Kidney (tissue), 14 donors: ENCODE results near the gene NF1. TPM values are rescaled to one million over a fixed set of nuclear protein-coding genes. Genes with fewer than 3 reads are reported as not detected.
"Not testable (repeated sequence)": the region's sequence is repeated elsewhere in the genome, so short reads cannot be mapped to it uniquely, and the experiment has no call there.

Experiments used
- DNase-seq, 5 donors: peaks; one replicate each; pipeline ENCODE4 v3.0.0-alpha.2; 2013 to 2020
- FAIRE-seq: peaks from 2 replicates; lab custom pipeline; 2012; peaks lifted over from hg19 to GRCh38; lab: Jason Lieb, UNC
- H3K27ac ChIP-seq, 2 donors: one replicate each; pipeline ENCODE4 v1.7.0; 2013; ENCODE audit warnings: low read depth in 2 of 2, low read length in 2 of 2, inconsistent platforms in 1 of 2
- H3K27me3 ChIP-seq: one replicate; pipeline ENCODE4 v1.7.1; 2013; ENCODE audit warnings: low read length, inconsistent platforms; ENCODE audit not compliant: control insufficient read depth, insufficient read depth
- H3K36me3 ChIP-seq, 3 donors: one replicate each; pipeline versions ENCODE4 v1.7.0 to v1.7.1; 2013; ENCODE audit warnings: low read length in 3 of 3, control low read depth in 1 of 3, inconsistent platforms in 1 of 3; ENCODE audit not compliant: insufficient read depth in 3 of 3, control insufficient read depth in 2 of 3
- H3K4me1 ChIP-seq, 3 donors: one replicate each; pipeline versions ENCODE4 v1.7.0 to v1.7.1; 2013; ENCODE audit warnings: low read length in 3 of 3, inconsistent platforms in 1 of 3, low read depth in 1 of 3; ENCODE audit not compliant: control insufficient read depth in 2 of 3, insufficient read depth in 2 of 3
- H3K4me3 ChIP-seq, 3 donors: one replicate each; pipeline versions ENCODE4 v1.7.0 to v1.8.1; 2013; ENCODE audit warnings: low read length in 3 of 3, control low read depth in 1 of 3, inconsistent platforms in 1 of 3
- H3K9ac ChIP-seq, 3 donors: one replicate each; pipeline versions ENCODE4 v1.7.0 to v1.7.1; 2013; ENCODE audit warnings: low read length in 3 of 3, control low read depth in 1 of 3, inconsistent platforms in 1 of 3
- H3K9me3 ChIP-seq, 3 donors: one replicate each; pipeline versions ENCODE4 v1.7.0 to v1.7.1; 2013; ENCODE audit warnings: low read length in 3 of 3, control low read depth in 1 of 3, inconsistent platforms in 1 of 3; ENCODE audit not compliant: control insufficient read depth in 2 of 3, insufficient read depth in 1 of 3
- intact Hi-C: fragments of 100-400 bp; cut with DNase I; formaldehyde crosslinking; loops from one replicate; pipeline ENCODE4 v1.11.1; 2022
- polyA plus RNA-seq: library from polyadenylated mRNA; stranded (reverse); fragments of 350-450 nt; fragmentation: Illumina TruSeq; extraction: RNeasy Lipid Tissue Mini Kit (QIAGEN cat#74804); gene quantifications from one replicate; pipeline ENCODE4 v1.2.3, GENCODE V29; 2014; ENCODE audit warnings: low read depth, low replicate concordance; ENCODE audit not compliant: insufficient read depth
- total RNA-seq: library from RNA; stranded (reverse); fragmentation: NEBNext Ultra II Directional; extraction: Animal tissue kit (Norgen Biotek cat#: 25700); gene quantifications from one replicate; pipeline ENCODE4 v1.2.1, GENCODE V29; 2021
- TF ChIP-seq, protein P1 (sequence below): IDR thresholded peaks from 3 replicates; pipeline ENCODE4 v1.5.1; 2012; ENCODE audit warnings: mild to moderate bottlenecking, moderate library complexity, borderline replicate concordance; ENCODE audit not compliant: insufficient read depth; ENCODE audit errors: extremely low read depth
- donor health status: control.
- donor health status: control.
- donor health status: control.
- donor health status: control.
- donor health status: control.
- donor health status: DM: yes; HTN: yes; CAD: no.
- donor health status: Normal renal cell carcinoma (clear cell type).

NF1 gene
- total and polyA plus RNA-seq, 2 donors from 2014 or later, result 7.8 to 61.3 TPM

GRCh38 chr17:31155208-31155810 lies 60.5 kb downstream of the NF1 start:
- TF ChIP-seq, protein P1, sequence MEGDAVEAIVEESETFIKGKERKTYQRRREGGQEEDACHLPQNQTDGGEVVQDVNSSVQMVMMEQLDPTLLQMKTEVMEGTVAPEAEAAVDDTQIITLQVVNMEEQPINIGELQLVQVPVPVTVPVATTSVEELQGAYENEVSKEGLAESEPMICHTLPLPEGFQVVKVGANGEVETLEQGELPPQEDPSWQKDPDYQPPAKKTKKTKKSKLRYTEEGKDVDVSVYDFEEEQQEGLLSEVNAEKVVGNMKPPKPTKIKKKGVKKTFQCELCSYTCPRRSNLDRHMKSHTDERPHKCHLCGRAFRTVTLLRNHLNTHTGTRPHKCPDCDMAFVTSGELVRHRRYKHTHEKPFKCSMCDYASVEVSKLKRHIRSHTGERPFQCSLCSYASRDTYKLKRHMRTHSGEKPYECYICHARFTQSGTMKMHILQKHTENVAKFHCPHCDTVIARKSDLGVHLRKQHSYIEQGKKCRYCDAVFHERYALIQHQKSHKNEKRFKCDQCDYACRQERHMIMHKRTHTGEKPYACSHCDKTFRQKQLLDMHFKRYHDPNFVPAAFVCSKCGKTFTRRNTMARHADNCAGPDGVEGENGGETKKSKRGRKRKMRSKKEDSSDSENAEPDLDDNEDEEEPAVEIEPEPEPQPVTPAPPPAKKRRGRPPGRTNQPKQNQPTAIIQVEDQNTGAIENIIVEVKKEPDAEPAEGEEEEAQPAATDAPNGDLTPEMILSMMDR, result no peak
- H3K27me3 ChIP-seq, result no peaks in the 10 kb centered on the region
- no peak overlapping the region for H3K4me3 ChIP-seq
- FAIRE-seq (no peak), DNase-seq (no peak)
- H3K27ac ChIP-seq, result no peak overlapping the region
- H3K9me3 ChIP-seq, result no peaks in the 10 kb centered on the region
- H3K9ac ChIP-seq, result no peak overlapping the region
- intact Hi-C loops, result no loop called here
- peaks cover 0 to 3% (median 0%) of the 10 kb centered on the region in 3 donors for H3K4me1 ChIP-seq
- H3K36me3 ChIP-seq, result no peaks in the 10 kb centered on the region

GRCh38 chr17:31156326-31156725 lies 61.5 kb downstream of the NF1 start:
- intact Hi-C loops, result no loop called here
- Histone ChIP-seq H3K9me3 (no peaks in the 10 kb centered on the region), H3K4me1 (peaks cover 0 to 3% (median 0%) of the 10 kb centered on the region in 3 donors), H3K9ac (no peak overlapping the region), H3K36me3 (peaks cover 0 to 2% (median 0%) of the 10 kb centered on the region in 3 donors), H3K4me3 (no peak overlapping the region), H3K27ac (no peak overlapping the region), H3K27me3 (no peaks in the 10 kb centered on the region)
- DNase-seq, result no peak
- TF ChIP-seq, protein P1, result no peak
- FAIRE-seq, result no peak

DNA sequence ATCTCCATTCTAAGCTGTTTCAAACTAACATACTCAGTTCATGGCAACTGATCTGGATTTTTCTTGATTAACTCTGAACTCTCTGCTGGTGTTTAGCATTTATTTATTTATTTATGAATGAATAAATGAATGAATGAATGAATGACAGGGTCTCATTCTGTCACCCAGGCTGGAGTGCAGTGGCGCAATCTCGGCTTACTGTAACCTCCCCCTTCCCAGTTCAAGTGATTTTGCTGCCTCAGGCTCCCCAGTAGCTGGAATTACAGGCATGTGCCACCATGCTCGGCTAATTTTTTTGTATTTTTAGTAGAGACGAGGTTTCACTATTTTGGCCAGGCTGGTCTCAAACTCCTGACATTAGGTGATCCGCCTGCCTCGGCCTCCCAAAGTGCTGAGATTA lies 62.1 kb downstream of the NF1 start:
- FAIRE-seq, result not testable (repeated sequence)

DNA sequence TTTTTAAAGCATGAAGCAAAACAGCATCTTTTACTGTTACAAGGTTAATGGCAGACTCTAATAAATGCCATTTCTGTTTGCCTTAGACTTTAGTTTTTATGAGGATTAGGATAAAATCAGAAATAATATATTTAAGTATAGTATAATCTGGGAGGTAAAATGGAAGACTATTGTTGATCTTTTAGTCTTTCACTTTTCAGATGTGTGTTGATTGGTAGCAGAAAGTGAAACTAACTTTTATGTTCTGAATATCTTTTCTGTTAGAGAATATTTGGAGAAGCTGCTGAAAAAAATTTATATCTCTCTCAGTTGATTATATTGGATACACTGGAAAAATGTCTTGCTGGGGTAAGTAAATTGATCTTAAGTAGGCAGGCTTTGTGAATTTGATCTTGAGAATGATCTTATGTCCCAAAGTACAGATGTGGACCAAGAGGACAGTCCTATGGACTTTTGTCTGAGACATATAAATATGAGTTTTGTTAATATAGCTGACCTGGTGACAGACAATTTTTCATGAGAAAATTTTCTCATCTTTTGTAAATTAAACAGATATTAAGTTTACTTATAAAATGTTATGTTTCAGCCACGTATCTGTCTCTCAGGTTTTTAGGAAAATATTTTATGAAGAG lies 64.1 kb downstream of the NF1 start:
- intact Hi-C loops, result no loop called here
- FAIRE-seq, result peak; percentile 72

More for the DNA sequence above, 62.1 kb downstream of the NF1 start:
- H3K9ac ChIP-seq, H3K36me3 ChIP-seq, intact Hi-C loops, DNase-seq, H3K27ac ChIP-seq, H3K4me3 ChIP-seq, H3K9me3 ChIP-seq, H3K27me3 ChIP-seq, H3K4me1 ChIP-seq: not testable (repeated sequence)

More for the DNA sequence above, 64.1 kb downstream of the NF1 start:
- peaks cover 0 to 3% (median 0%) of the 10 kb centered on the region in 3 donors for H3K36me3 ChIP-seq
- H3K9me3 ChIP-seq, result no peaks in the 10 kb centered on the region
- H3K27ac ChIP-seq, result no peak overlapping the region
- H3K4me1 ChIP-seq, result peaks cover 0 to 3% (median 0%) of the 10 kb centered on the region in 3 donors
- no peaks in the 10 kb centered on the region for H3K27me3 ChIP-seq
- H3K9ac ChIP-seq, result no peak overlapping the region
- H3K4me3 ChIP-seq, result no peak overlapping the region
- DNase-seq, result no peak
- TF ChIP-seq, protein P1, result no peak
